ENCODE data around the gene PPP4R1.

Gene PPP4R1

DNA sequence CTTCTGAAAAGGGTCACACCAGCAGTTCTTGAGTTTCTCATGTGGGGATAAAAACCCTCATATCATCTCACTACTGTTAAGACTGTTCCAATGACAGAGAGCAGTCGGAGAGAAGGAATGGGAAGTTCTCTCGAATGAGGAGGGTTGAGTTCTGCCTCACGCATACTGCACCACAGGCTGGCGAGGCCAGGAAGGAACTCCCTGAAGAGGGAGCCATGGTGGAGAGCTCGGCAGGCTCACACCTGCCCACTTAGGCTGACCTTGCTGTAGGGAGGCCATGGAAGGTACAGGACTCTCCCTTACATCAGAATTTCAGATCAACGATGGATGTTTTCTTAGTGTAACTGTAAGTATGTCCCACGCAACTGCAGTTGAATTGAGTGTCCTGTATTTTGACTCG, 74.4 kb downstream of the PPP4R1 start:
- H3K4me3 ChIP-seq (ENCODE audit: low read depth, low read length) = no peak overlapping the region
- TF ChIP-seq, protein P1, sequence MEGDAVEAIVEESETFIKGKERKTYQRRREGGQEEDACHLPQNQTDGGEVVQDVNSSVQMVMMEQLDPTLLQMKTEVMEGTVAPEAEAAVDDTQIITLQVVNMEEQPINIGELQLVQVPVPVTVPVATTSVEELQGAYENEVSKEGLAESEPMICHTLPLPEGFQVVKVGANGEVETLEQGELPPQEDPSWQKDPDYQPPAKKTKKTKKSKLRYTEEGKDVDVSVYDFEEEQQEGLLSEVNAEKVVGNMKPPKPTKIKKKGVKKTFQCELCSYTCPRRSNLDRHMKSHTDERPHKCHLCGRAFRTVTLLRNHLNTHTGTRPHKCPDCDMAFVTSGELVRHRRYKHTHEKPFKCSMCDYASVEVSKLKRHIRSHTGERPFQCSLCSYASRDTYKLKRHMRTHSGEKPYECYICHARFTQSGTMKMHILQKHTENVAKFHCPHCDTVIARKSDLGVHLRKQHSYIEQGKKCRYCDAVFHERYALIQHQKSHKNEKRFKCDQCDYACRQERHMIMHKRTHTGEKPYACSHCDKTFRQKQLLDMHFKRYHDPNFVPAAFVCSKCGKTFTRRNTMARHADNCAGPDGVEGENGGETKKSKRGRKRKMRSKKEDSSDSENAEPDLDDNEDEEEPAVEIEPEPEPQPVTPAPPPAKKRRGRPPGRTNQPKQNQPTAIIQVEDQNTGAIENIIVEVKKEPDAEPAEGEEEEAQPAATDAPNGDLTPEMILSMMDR (IDR thresholded peaks at IDR 0.05; ENCODE audit: low read depth, low read length, missing control alignments) = no peak
- DNase-seq (ENCODE audit: low read depth) = no peak

DNA sequence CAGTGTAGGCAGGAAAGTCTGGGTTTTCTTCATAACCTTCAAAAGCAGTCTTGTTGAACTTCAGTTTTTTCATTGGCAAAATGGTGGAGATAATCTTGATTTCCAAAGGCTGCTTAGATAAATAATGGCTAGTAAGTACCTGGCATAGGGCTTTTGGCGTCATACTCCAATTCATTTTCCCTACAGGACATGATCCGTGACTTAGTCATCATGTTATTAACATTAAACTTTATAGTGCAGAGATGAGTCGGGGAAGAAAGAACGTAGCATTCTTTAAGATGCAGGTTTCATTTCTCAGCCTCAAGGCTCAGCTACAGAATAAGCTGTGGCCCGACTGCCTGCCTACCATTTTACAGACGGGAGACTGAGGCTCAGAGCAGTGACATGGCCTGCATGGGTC, 75.1 kb downstream of the PPP4R1 start:
- TF ChIP-seq, protein P1 (IDR thresholded peaks at IDR 0.05; ENCODE audit: low read depth, low read length, missing control alignments) = no peak
- DNase-seq (ENCODE audit: low read depth) = no peak
- H3K4me3 ChIP-seq (ENCODE audit: low read depth, low read length) = no peak overlapping the region

- H3K4me3 ChIP-seq (ENCODE audit: low read depth, low read length) = no peak overlapping the region
- DNase-seq (ENCODE audit: low read depth) = no peak
- TF ChIP-seq, protein P1 (IDR thresholded peaks at IDR 0.05; ENCODE audit: low read depth, low read length, missing control alignments) = no peak
Measured at GRCh38 chr18:9537677-9538076, 76.7 kb downstream of the PPP4R1 start.

DNA sequence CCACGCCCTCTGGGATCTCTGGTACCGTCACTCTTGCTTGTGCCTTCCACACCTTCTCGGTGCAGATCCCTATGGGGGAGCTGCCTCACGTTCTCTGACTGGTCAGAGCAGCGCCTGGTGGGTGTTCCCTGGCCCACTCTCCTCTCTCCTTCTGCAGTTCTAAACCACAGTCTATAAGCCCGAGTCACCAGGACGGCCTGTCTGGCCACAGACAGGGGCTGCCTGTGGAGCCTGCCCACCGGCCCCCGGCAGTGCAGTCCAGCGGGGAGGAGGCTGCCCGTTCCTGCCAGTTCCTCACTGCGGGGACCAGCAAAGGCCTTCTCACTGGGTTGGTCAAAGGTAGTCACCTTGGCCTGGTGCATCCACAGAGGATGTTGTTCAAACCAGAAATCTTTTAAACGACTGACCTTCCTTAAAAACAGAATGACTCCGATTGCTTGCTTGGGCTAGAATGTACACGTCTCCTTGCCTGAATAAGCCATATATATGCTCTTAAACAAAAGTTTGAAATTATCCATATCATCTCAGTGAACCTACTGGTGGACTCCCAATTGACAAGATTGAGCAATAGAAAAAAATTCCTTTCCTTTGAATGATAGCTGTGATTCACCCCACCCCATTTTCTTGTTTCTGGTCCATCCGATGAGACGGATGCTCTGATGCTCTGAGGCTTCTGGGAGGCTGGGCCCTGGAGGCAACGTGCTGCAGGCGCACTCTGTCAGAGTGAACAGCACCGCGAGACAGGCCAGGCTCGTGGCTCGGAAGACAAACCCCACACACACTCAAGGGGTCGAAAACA, 77.8 kb downstream of the PPP4R1 start:
- no peak overlapping the region for H3K4me3 ChIP-seq (ENCODE audit: low read depth, low read length)
- TF ChIP-seq, protein P1 (IDR thresholded peaks at IDR 0.05; ENCODE audit: low read depth, low read length, missing control alignments) = no peak
- DNase-seq (ENCODE audit: low read depth) = no peak

- TF ChIP-seq, protein P1 (IDR thresholded peaks at IDR 0.05; ENCODE audit: low read depth, low read length, missing control alignments) = no peak
- DNase-seq (ENCODE audit: low read depth) = no peak
- no peak overlapping the region for H3K4me3 ChIP-seq (ENCODE audit: low read depth, low read length)
Measured at GRCh38 chr18:9535430-9535991, 78.8 kb downstream of the PPP4R1 start.

DNA sequence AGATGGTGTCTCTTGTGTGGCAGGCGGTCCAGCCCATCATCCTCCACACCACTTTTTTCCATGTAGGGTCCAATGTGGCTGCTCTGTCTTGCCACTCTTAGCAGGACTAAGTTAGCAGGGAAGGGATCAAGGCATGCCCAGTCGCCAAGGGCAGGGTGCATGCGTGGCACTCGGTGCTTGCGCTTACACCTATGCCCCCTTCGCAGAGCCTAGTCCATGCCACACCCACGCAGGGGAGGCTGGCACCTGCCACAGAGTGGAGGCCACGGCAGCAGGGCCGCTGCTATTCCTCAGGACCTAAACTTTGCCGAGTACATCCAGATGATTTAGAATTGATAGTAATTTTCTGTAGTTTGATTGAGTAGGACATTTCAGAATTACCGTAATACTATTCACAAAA, 79.5 kb downstream of the PPP4R1 start:
- TF ChIP-seq, protein P1 (IDR thresholded peaks at IDR 0.05; ENCODE audit: low read depth, low read length, missing control alignments) = no peak
- DNase-seq (ENCODE audit: low read depth) = no peak
- H3K4me3 ChIP-seq (ENCODE audit: low read depth, low read length) = no peak overlapping the region
